HG03520 (cell line): Measurements from ENCODE around the gene STAM2.

ENCODE experiments used
- ATAC-seq: cut with Tn5 transposase; IDR thresholded peaks from one replicate; pipeline ENCODE4 v1.9.1; 2021; ENCODE audit warnings: mild to moderate bottlenecking, moderate library complexity; ENCODE audit not compliant: unreplicated experiment

Gene STAM2

DNA sequence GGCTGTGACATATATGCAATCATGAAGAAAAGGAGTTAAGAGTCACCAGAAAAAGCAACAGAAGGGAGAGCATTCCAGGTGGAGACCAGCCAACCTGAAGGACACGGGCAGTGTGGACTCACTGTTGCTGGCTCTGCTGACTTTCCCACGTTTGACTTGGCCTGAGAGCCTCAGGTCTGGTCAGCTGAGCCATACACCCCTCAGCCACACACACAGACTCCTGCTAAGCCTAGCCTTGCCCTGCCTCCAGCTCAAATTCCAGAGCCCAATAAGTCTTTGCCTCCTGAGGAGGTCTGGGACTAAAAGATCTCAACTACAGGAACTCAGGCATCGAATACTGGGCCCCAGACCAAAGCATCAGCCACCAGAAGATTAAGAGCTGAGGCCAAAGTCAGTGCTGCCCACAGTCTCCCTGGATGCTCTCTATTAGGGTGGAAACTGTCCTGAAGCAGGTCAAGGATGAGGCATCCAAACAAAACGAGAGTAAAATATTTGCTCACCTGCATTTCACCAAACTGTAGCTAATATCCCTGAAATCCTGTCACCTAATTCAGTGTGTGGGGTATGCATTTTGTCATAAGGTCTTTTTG, 100.0 kb downstream of the STAM2 start:
- ATAC-seq, result no peak

DNA sequence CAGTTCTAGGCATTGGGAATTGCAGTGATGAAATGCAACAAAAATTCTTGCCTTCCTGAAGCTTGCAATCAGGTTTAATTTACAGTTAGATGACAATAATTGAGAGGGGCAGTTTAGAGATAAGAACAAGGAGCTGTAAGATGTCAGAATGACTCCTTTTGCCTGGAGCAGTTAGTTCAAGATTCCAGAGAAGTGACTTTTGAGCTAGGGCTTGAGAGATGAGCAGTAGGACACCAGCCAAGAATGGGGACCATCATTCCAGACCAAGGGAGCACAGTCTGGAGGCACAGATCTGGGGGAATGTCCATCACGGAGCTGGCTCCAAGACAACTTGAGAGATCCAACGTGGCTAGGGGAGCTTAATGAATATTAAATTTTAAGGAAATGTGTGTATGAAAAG, 103.6 kb downstream of the STAM2 start:
- no peak for ATAC-seq

DNA sequence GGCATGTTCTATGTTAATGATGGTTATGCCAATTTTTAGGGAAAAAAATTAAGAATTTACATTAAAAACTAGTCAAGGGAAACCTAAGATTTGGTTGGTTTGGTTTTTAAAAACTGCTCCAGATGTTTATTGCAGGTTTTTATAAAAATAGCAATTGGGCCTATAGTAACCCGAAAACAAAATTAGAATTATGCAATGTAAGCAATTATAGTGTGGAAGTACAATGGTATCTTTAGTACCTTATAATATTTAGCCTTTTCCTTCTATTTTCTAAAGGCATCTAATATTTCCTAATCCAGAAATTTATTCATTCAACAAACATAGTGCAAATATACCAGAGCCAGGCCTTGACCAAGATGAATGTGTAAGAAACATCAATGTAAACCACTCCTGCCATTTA, 104.0 kb downstream of the STAM2 start:
- ATAC-seq, result no peak

DNA sequence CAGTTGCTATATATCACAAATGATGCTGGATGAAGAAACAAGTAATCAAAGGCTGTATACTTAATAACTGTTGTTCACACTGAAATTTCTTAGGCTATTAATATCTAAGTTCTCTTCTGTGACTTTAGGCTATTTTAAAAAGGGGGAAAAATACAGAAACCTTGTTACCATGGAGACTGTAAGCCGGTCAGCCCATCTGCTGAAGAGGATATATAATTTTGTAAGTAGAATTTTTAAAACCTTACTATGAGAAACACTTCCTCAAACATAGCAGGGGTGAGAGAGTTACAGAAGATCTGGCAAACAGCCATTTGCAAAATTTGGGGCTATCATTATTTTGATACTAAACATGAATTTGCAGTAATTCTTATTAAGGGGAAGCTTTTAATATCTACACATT, 104.5 kb downstream of the STAM2 start:
- peak; percentile 87 for ATAC-seq

DNA sequence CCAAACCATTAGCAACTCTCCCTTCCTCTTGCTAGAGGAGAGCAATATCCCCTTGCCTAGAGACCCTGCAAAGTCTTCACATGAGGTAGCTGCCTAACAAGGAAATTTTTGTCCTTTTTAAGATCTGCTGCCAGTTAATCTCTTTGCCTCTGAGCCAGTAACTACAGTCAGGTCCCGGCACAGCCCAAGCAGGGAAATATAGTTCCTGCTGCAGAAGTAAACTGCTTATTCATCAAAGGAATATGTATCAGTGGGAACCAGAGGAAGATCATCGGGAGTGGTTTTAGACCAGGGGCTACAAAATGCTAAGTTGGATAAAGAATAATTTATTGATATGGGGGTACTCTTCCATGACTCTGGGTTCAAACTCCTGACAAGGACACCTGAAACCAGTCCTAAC, 107.3 kb downstream of the STAM2 start:
- no peak for ATAC-seq

DNA sequence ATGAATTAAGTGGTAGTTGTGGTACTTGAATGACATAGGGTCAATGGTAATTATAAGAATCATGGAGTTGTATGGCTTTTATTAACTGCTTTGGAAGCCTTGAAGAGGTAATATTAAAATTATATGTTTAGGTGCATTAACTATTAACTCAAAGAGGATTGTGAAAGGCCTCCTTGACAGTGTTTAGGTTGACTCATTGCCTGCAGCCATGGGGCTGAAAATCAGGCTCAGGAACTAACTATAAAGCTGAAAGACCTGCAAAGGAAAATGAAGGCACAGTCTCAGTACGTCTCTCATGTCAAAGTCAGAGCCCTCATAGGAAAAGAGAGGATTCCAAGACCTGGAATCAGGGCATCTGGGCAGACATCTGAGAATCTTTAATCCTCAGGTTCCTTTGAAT, 107.7 kb downstream of the STAM2 start:
- ATAC-seq, result no peak
